NCI-H446 treated with DMSO at 0.1 percent for 48 hours (cell line): ENCODE measurements around the gene SIVA1.

ENCODE experiments used
- DNase-seq: peaks from one replicate; lab custom pipeline; 2025; lab: John Stamatoyannopoulos, UW

SIVA1 gene, protein sequence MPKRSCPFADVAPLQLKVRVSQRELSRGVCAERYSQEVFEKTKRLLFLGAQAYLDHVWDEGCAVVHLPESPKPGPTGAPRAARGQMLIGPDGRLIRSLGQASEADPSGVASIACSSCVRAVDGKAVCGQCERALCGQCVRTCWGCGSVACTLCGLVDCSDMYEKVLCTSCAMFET

DNA sequence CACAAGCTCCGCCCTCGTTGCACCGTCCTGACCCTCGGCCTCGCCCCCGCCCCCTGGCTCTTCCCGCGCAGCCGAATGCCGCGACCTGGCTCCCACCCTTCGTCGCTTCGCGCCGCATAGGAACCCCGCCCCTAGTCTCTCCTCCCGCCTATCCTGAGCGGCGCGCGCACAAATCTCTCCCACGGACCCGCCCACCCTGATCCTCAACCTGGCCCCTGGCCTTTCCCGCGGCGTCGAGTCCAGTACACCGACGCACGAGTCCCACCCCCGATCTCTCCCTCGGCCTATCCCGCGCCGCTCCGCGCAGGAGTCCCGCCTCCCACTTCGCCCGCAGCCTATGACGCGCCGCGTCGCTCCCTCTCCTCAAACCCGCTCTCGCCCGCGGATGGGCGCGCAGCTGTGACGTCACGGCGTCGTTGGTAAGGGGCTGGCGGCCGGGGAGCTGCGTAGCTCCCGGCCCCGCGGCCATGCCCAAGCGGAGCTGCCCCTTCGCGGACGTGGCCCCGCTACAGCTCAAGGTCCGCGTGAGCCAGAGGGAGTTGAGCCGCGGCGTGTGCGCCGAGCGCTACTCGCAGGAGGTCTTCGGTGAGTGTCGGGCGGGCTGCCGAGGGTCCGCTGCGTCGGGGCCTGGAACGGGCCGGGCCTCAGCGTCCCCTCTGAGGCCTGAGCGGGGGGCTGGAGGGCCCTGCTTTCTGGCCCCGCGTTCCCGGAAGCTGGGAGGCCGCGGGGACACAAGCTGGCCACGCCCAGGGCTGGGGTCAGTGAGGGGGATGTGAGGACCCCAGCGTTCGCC lies at the start of gene SIVA1:
TSS of gene SIVA1 (plus strand) at position 413 of the 793 bp plus-strand sequence. CDS start at position 468, 55 bp downstream.
- peak; percentile 99 for DNase-seq

- DNase-seq = no peak
These were observed 49.7 kb upstream of the SIVA1 start for GRCh38 chr14:104703269-104703668.

GRCh38 chr14:104704252-104704651 lies 48.7 kb upstream of the SIVA1 start:
- no peak for DNase-seq

- no peak for DNase-seq
These were observed 47.5 kb upstream of the SIVA1 start for GRCh38 chr14:104705340-104706047.

GRCh38 chr14:104706733-104707607 lies 46.0 kb upstream of the SIVA1 start:
- no peak for DNase-seq

DNA sequence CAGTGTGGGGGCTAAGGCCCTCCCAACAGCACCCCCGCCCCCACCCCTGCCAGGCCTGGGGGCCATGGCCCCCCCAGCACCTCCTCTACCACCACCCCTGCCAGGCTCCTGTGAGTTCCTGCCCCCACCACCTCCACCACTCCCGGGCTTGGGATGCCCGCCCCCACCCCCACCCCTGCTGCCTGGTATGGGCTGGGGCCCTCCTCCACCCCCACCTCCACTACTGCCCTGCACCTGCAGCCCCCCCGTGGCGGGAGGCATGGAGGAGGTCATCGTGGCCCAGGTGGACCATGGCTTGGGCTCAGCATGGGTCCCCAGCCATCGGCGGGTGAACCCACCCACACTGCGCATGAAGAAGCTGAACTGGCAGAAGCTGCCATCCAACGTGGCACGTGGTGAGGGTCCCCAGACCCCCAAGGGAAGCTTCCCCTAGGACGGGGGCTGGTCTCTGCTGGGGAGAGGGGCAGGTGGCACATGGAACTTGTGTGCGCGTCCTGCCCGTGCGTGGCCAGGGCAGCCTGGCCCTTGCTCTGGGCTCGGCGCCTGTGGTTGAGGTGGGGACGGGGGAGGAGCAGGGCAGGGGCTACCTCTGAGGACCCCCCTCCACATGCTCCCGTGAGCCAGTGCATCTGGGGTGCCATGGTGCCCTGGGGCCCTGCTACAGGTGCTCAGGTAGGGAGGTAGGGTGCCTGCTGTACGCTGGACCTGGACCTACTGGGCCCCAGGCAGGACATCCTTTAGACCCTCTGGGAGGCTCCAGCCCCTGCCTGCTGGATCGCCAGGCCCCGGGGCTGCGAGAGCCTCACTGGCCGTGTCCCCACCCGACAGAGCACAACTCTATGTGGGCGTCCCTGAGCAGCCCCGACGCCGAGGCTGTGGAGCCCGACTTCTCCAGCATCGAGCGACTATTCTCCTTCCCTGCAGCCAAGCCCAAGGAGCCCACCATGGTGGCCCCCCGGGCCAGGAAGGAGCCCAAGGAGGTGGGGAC lies 45.0 kb upstream of the SIVA1 start:
- no peak for DNase-seq

DNA sequence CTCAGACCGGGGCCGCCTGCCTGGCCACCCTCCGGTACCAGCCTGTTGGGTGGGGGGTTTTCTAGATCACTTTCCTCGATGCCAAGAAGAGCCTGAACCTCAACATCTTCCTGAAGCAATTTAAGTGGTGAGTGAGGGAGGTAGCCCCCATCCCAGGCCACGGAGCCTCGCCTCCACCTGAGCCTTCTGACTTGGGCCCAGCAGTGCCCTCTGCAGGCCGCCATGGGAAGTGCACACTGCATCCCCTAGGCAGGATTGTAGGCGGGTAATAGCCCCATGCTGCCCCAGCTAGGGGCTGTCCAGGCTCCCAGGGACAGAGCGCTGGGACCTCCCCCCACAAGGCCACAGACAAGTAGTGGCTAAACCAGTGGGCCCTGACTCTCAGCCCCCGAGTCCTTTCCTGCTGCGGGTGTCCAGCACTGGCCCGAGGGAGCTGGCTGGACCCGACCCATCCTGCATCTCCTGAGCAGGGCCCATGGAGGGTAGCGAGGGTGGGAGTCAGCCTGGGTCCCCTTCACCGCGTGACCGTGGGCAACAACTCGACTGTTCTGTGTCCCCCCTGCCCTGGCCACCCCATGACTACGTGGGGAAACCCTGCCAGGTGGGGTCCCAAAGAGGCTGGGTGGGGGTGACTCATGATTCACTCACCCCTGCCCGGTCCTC lies 44.2 kb upstream of the SIVA1 start:
- DNase-seq = peak; percentile 20

GRCh38 chr14:104709387-104710039 lies 43.4 kb upstream of the SIVA1 start:
- no peak for DNase-seq

DNA sequence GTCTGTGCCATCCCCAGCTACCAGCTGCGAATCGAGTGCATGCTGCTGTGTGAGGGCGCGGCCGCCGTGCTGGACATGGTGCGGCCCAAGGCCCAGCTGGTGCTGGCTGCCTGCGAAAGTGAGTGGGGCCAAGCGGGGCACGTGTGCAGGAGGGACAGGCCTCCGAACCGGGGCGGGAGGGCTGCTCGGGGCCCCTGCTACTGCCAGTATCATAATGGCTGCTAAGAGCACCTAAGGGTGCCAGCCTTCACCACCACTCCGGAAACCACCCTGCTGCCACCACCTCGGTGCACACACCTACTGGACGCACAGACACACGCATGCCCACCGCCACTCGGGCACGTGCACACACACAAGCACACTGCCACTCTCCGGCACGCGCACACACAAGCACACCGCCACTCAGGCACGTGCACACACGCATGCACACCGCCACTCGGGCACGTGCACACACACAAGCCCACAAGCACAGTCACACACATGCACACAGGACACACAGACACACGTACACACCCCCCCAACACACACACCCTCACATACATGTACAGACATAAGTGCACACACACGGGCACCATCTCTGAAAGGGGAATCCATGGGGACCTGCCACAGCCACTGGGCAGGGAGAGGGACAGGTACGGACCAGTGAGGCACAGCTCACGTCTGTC lies 42.7 kb upstream of the SIVA1 start:
- DNase-seq = no peak

DNA sequence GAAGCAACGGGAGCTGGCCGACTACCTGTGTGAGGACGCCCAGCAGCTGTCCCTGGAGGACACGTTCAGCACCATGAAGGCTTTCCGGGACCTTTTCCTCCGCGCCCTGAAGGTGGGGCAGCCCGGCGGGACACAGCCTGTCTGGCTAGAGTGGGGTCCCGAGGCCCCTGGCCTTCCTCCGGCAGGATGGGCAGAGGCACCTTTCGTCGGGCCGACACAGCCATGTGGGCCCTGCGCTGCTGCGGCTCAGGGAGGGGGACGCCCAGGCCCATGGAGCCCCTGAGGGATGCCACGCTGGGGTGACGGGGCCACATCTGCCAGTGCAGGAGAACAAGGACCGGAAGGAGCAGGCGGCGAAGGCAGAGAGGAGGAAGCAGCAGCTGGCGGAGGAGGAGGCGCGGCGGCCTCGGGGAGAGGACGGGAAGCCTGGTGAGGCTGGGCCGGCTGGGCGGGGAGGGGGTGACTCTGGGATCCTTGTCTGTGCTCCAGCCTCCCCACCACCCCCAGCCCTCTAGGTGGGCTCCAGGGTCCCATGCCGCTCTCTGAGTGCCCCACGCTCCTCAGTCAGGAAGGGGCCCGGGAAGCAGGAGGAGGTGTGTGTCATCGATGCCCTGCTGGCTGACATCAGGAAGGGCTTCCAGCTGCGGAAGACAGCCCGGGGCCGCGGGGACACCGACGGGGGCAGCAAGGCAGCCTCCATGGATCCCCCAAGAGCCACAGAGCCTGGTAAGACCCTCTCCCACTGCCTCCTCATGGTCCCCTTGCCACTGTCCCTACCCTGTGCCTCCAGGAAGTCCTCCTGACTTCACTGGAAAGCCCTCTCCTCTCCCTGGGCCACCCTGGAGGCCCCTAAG lies 39.8 kb upstream of the SIVA1 start:
- DNase-seq = no peak

GRCh38 chr14:104714066-104714465 lies 38.9 kb upstream of the SIVA1 start:
- DNase-seq = no peak

DNA sequence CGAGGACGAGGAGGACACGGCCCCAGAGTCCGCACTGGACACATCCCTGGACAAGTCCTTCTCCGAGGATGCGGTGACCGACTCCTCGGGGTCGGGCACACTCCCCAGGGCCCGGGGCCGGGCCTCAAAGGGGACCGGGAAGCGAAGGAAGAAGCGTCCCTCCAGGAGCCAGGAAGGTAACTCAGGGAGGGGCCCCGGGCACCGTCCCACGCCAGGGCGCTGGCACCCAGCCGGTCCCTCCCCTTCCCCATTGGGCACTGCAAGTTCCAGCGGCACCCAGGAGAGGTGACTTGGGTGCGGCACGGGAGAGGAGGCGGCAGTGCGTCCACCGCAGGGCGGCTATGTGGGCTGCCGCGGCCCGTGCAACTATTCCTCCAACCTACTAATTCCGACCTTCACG lies 38.3 kb upstream of the SIVA1 start:
- DNase-seq = no peak

DNA sequence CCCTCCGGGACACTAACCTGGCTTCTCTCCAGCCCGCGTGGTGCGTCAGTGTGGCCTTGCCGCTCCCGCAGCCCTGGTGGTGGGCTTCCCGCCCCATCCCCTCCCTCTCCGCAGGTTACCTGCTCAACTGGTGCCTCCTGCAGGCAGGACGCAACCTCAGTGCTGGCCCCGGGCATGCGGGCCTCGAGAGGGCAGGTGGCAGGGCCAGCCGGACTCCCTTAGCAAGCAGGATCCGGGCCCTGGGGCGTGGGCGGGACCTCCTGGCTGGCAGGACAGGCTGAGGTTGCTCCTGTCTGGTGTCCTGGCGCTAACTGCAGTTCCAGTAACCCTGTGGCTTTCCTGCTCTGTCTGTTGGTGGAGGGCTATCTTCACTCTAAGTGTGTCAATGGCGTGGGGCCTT lies 37.5 kb upstream of the SIVA1 start:
- DNase-seq = no peak

GRCh38 chr14:104715871-104716270 lies 37.1 kb upstream of the SIVA1 start:
- DNase-seq = no peak

DNA sequence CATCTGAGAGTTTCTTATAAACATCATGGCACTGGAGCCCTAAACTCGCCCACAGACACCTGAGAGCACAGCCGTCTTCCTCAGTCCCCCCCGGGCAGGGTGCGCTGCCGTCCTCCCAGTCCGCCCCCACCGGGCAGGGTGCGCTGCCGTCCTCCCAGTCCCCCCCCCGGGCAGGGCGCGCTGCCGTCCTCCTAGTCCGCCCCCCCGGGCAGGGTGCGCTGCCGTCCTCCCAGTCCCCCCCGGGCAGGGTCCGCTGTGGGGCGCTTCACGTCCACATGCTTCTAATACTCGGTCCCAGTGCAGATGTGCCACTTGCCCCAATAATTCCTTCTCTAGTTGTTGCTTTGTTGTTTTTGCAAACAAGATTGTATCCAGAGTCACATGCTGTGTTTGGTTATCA lies 35.8 kb upstream of the SIVA1 start:
- no peak for DNase-seq

DNA sequence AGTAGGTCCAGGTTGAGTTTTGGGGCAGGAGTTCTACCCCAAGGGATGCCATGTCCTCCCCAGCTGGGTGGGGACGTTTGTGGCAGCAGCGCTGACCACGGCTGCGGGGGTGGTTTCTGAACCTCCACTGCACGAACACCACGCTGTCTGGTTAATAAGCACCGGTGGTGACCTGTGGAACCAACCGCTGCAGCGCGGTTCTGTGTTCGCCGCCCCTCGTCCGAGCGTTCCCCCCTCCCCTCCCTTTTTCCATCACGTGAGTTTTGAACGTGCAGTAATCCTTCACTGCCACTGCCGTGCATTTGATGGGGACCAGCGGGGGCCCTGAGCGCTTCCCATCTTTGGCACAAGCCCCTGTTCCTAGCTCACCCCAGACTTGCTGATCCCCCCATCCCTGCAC lies 35.3 kb upstream of the SIVA1 start:
- no peak for DNase-seq

GRCh38 chr14:104718147-104718546 lies 34.8 kb upstream of the SIVA1 start:
- DNase-seq = no peak

GRCh38 chr14:104718871-104719270 lies 34.1 kb upstream of the SIVA1 start:
- no peak for DNase-seq
